Measurements from ENCODE around the gene TNFRSF12A. TPM values are rescaled to one million over a fixed set of nuclear protein-coding genes. Genes with fewer than 3 reads are reported as not detected.

TNFRSF12A gene
- total RNA-seq, 1 experiment from 2014 or later, result 78.9 TPM

DNA sequence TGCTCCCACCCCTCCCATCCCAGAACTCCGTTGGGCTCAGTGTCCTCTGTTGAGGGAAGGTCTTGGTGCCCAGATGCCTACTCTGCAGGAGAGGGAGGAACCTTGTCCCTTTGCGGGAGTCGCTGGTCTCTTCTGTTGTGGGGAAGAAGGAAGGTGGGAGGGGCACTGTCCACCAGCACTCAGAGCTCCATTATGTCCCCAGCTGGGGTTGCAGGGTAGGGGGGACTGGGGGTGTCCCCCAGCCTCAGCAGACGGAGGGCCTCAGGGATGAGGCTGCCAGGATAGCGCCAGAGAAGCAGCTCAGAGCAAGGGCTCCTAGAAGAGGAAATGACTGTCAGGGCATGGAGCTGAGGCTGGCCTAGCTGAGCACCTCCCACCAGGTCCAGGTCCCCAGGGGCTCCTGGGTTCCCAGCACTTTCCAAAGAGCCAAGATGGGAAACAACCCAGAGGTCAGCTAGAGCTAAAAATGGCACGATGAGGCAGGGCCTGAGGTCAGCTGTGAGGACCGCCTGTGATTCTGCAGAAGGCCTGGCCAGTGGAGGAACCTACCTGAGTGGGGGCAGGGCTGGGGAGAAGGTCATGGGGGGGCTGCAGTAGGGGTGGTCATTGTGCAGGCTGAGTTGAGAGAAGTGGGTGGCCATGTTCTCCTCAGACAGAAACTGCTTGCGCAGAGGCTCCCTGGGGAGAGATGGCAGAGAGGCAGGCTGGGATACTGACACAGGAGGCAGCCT is 2.7 kb downstream of the TNFRSF12A start (continued):
- no peak for TF ChIP-seq ZNF532 (CRISPR knock-in tag; IDR thresholded peaks at IDR 0.05; ENCODE audit: borderline replicate concordance)
- TF ChIP-seq MXD4 (CRISPR knock-in tag; IDR thresholded peaks at IDR 0.05; ENCODE audit: borderline replicate concordance), result no peak
- TF ChIP-seq ELF4 (CRISPR knock-in tag; IDR thresholded peaks at IDR 0.05; ENCODE audit: low read depth), result no peak
- no peak for TF ChIP-seq JAZF1 (CRISPR knock-in tag; IDR thresholded peaks at IDR 0.05)
- no peak for TF ChIP-seq ZNF416 (CRISPR knock-in tag; IDR thresholded peaks at IDR 0.05)
- no peak for TF ChIP-seq EMX1 (CRISPR knock-in tag; IDR thresholded peaks at IDR 0.05)
- TF ChIP-seq E2F4 (CRISPR knock-in tag; IDR thresholded peaks at IDR 0.05; ENCODE audit: borderline replicate concordance, low read depth), result no peak
- no peak for TF ChIP-seq ZNF425 (CRISPR knock-in tag; conservative IDR thresholded peaks at IDR 0.05)
- no peak for TF ChIP-seq KAT7 (CRISPR knock-in tag; IDR thresholded peaks at IDR 0.05; ENCODE audit: borderline replicate concordance)
- peak; percentile 35; the same call in 1 of the 2 replicates for TF ChIP-seq ESRRA (CRISPR knock-in tag; IDR thresholded peaks at IDR 0.05; ENCODE audit: borderline replicate concordance)
- 0 out of 2 replicates have a peak, but pooled peaks have one; percentile 16 for TF ChIP-seq GABPB1 (CRISPR knock-in tag; IDR thresholded peaks at IDR 0.05)
- 0 out of 2 replicates have a peak, but pooled peaks have one; percentile 12 for TF ChIP-seq NR2C2 (CRISPR knock-in tag; IDR thresholded peaks at IDR 0.05)
- TF ChIP-seq NFYB (CRISPR knock-in tag; conservative IDR thresholded peaks at IDR 0.05; ENCODE audit: low read depth), result no peak
- no peak for TF ChIP-seq TEAD1 (CRISPR knock-in tag; IDR thresholded peaks at IDR 0.05)
- TF ChIP-seq CTCF (IDR thresholded peaks at IDR 0.05), result no peak
- TF ChIP-seq, protein P1, sequence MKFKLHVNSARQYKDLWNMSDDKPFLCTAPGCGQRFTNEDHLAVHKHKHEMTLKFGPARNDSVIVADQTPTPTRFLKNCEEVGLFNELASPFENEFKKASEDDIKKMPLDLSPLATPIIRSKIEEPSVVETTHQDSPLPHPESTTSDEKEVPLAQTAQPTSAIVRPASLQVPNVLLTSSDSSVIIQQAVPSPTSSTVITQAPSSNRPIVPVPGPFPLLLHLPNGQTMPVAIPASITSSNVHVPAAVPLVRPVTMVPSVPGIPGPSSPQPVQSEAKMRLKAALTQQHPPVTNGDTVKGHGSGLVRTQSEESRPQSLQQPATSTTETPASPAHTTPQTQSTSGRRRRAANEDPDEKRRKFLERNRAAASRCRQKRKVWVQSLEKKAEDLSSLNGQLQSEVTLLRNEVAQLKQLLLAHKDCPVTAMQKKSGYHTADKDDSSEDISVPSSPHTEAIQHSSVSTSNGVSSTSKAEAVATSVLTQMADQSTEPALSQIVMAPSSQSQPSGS (CRISPR knock-in tag; IDR thresholded peaks at IDR 0.05; ENCODE audit: borderline replicate concordance, low read depth), result no peak
- no peak for TF ChIP-seq GTF2I (CRISPR knock-in tag; conservative IDR thresholded peaks at IDR 0.05)
- TF ChIP-seq SMAD4 (CRISPR knock-in tag; IDR thresholded peaks at IDR 0.05), result no peak
- TF ChIP-seq, protein P2, sequence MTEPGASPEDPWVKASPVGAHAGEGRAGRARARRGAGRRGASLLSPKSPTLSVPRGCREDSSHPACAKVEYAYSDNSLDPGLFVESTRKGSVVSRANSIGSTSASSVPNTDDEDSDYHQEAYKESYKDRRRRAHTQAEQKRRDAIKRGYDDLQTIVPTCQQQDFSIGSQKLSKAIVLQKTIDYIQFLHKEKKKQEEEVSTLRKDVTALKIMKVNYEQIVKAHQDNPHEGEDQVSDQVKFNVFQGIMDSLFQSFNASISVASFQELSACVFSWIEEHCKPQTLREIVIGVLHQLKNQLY (CRISPR knock-in tag; IDR thresholded peaks at IDR 0.05), result no peak
- TF ChIP-seq USF2 (CRISPR knock-in tag; IDR thresholded peaks at IDR 0.05), result no peak
- TF ChIP-seq, protein P3, sequence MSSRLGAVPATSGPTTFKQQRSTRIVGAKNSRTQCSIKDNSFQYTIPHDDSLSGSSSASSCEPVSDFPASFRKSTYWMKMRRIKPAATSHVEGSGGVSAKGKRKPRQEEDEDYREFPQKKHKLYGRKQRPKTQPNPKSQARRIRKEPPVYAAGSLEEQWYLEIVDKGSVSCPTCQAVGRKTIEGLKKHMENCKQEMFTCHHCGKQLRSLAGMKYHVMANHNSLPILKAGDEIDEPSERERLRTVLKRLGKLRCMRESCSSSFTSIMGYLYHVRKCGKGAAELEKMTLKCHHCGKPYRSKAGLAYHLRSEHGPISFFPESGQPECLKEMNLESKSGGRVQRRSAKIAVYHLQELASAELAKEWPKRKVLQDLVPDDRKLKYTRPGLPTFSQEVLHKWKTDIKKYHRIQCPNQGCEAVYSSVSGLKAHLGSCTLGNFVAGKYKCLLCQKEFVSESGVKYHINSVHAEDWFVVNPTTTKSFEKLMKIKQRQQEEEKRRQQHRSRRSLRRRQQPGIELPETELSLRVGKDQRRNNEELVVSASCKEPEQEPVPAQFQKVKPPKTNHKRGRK (CRISPR knock-in tag; IDR thresholded peaks at IDR 0.05; ENCODE audit: borderline replicate concordance), result no peak
